Mesenchymal stem cell (in vitro differentiated cells and primary cell): ENCODE measurements around the gene MAP3K13.

ENCODE experiments used
- DNase-seq: peaks from one replicate; pipeline ENCODE4 v3.0.0-alpha.2; 2013
- H2AFZ ChIP-seq: one replicate; pipeline ENCODE4 v1.6.1; 2013; ENCODE audit warnings: low read depth, mild to moderate bottlenecking, control low read depth, inconsistent platforms, low read length, moderate library complexity
- H2AK5ac ChIP-seq: 2 replicates; pipeline ENCODE4 v1.6.1; 2013; ENCODE audit warnings: low read length, moderate library complexity, mild to moderate bottlenecking, inconsistent platforms; ENCODE audit not compliant: severe bottlenecking
- H2BK120ac ChIP-seq: one replicate; pipeline ENCODE4 v1.6.1; 2013; ENCODE audit warnings: low read depth, mild to moderate bottlenecking, inconsistent platforms, low read length, moderate library complexity
- H2BK12ac ChIP-seq, 2 experiments: one replicate each; pipeline ENCODE4 v1.6.1; 2013; ENCODE audit warnings: inconsistent platforms in 2 of 2, low read length in 2 of 2, mild to moderate bottlenecking in 2 of 2, moderate library complexity in 2 of 2, control low read depth in 1 of 2
- H2BK15ac ChIP-seq: one replicate; pipeline ENCODE4 v1.6.1; 2013; ENCODE audit warnings: mild to moderate bottlenecking, low read depth, inconsistent platforms; ENCODE audit not compliant: poor library complexity, severe bottlenecking
- H2BK5ac ChIP-seq: 2 replicates; pipeline ENCODE4 v1.6.1; 2013; ENCODE audit warnings: low read depth, mild to moderate bottlenecking, low read length, control low read depth, inconsistent platforms; ENCODE audit not compliant: poor library complexity, severe bottlenecking
- H3K14ac ChIP-seq, 2 experiments: one replicate each; pipeline ENCODE4 v1.6.1; 2013; ENCODE audit warnings: inconsistent platforms in 2 of 2, low read length in 2 of 2, control low read depth in 1 of 2, mild to moderate bottlenecking in 1 of 2, moderate library complexity in 1 of 2
- H3K18ac ChIP-seq, 2 experiments: one replicate each; pipeline ENCODE4 v1.6.1; 2013; ENCODE audit warnings: inconsistent platforms in 2 of 2, low read length in 2 of 2, control low read depth in 1 of 2, low read depth in 1 of 2, mild to moderate bottlenecking in 1 of 2
- H3K23ac ChIP-seq, 2 experiments: one replicate each; pipeline ENCODE4 v1.6.1; 2013; ENCODE audit warnings: inconsistent platforms in 2 of 2, low read length in 2 of 2, mild to moderate bottlenecking in 2 of 2, moderate library complexity in 2 of 2, control low read depth in 1 of 2
- H3K27ac ChIP-seq: 2 replicates; pipeline ENCODE4 v1.5.1; 2013; ENCODE audit warnings: mild to moderate bottlenecking, moderate library complexity, low read length, control low read depth, inconsistent platforms; ENCODE audit not compliant: poor library complexity, severe bottlenecking
- H3K27me3 ChIP-seq, 2 experiments: 2 replicates each; pipeline versions ENCODE4 v1.6.1 to v1.7.0; 2013; ENCODE audit warnings: low read length in 2 of 2, mild to moderate bottlenecking in 2 of 2, moderate library complexity in 2 of 2, control low read depth in 1 of 2, inconsistent platforms in 1 of 2; ENCODE audit not compliant: control insufficient read depth in 1 of 2, insufficient read depth in 1 of 2
- H3K36me3 ChIP-seq, 2 experiments: 2 replicates each; pipeline versions ENCODE4 v1.6.1 to v1.7.0; 2013; ENCODE audit warnings: low read length in 2 of 2, control low read depth in 1 of 2, inconsistent platforms in 1 of 2, low read depth in 1 of 2, mild to moderate bottlenecking in 1 of 2; ENCODE audit not compliant: insufficient read depth in 2 of 2, control insufficient read depth in 1 of 2
- H3K4ac ChIP-seq, 2 experiments: one replicate each; pipeline ENCODE4 v1.6.1; 2013; ENCODE audit warnings: inconsistent platforms in 2 of 2, low read length in 2 of 2, mild to moderate bottlenecking in 2 of 2, moderate library complexity in 2 of 2, control low read depth in 1 of 2, low read depth in 1 of 2
- H3K4me1 ChIP-seq: 2 replicates; pipeline ENCODE4 v1.6.1; 2013; ENCODE audit warnings: low read depth, low read length, control low read depth; ENCODE audit not compliant: control insufficient read depth, insufficient read depth
- H3K4me2 ChIP-seq: 2 replicates; pipeline ENCODE4 v1.6.1; 2013; ENCODE audit warnings: low read length, mild to moderate bottlenecking, inconsistent platforms; ENCODE audit not compliant: poor library complexity, severe bottlenecking
- H3K4me3 ChIP-seq, 2 experiments: 2 replicates each; pipeline versions ENCODE4 v1.5.1 to v1.7.0; 2013; ENCODE audit warnings: low read length in 2 of 2, mild to moderate bottlenecking in 2 of 2, control low read depth in 1 of 2, low read depth in 1 of 2; ENCODE audit not compliant: insufficient read depth in 1 of 2
- H3K79me1 ChIP-seq: replicated peaks from 2 replicates; pipeline ENCODE4 v1.6.1; 2013; ENCODE audit warnings: mild to moderate bottlenecking, control low read depth, low read length, inconsistent platforms; ENCODE audit not compliant: poor library complexity, severe bottlenecking
- H3K9ac ChIP-seq: 2 replicates; pipeline ENCODE4 v1.7.0; 2013; ENCODE audit warnings: mild to moderate bottlenecking, low read length, moderate library complexity
- H3K9me3 ChIP-seq: 2 replicates; pipeline ENCODE4 v1.7.0; 2013; ENCODE audit warnings: mild to moderate bottlenecking, low read length; ENCODE audit not compliant: control insufficient read depth
- H4K8ac ChIP-seq: one replicate; pipeline ENCODE4 v1.6.1; 2013; ENCODE audit warnings: inconsistent platforms, mild to moderate bottlenecking, low read length, moderate library complexity
- H4K91ac ChIP-seq: one replicate; pipeline ENCODE4 v1.6.1; 2013; ENCODE audit warnings: mild to moderate bottlenecking, low read length, inconsistent platforms
- WGBS: methylation state at CpG from one replicate; pipeline ENCODE4 v1.1.7; 2013; ENCODE audit warnings: mixed read lengths; 5-methylcytosine and 5-hydroxymethylcytosine counted together

Gene MAP3K13

GRCh38 chr3:185363662-185364203 lies 797 bp downstream of the MAP3K13 start:
- Histone ChIP-seq H2BK5ac (no peak overlapping the region), H3K79me1 (peaks cover 7% of the 10 kb centered on the region), H3K18ac (no peak overlapping the region), H2BK12ac (no peak overlapping the region), H3K14ac (no peak overlapping the region), H2AK5ac (no peak overlapping the region), H2AFZ (no peak overlapping the region), H4K8ac (no peak overlapping the region), H3K4me3 (peak overlapping the region; percentile 1 to 82), H3K27ac (peak overlapping the region; percentile 40), H3K9ac (peak overlapping the region; percentile 85), H3K23ac (no peak overlapping the region), H4K91ac (no peak overlapping the region), H3K27me3 (no peaks in the 10 kb centered on the region), H3K36me3 (no peaks in the 10 kb centered on the region), H2BK15ac (no peak overlapping the region), H2BK120ac (no peak overlapping the region), H3K4ac (no peak overlapping the region), H3K4me2 (peak overlapping the region; percentile 82), H3K4me1 (no peaks in the 10 kb centered on the region), H3K9me3 (no peaks in the 10 kb centered on the region)
- DNase-seq, result no peak
- 40% methylated on average over 5 of the region's 8 CpGs for WGBS

- H2BK15ac ChIP-seq, result no peak overlapping the region
- WGBS, result 69% methylated on average over 2 of the region's 3 CpGs
- H3K4me3 ChIP-seq, result no peak overlapping the region
Observed at GRCh38 chr3:185365291-185366073, 2.5 kb downstream of the MAP3K13 start.

GRCh38 chr3:185366074-185366335 lies 3.1 kb downstream of the MAP3K13 start:
- peaks cover 7% of the 10 kb centered on the region for H3K79me1 ChIP-seq
- no peak overlapping the region for H3K14ac ChIP-seq
- no peak overlapping the region for H3K27ac ChIP-seq
- no peak overlapping the region for H3K23ac ChIP-seq
- DNase-seq, result no peak
- H3K36me3 ChIP-seq, result no peaks in the 10 kb centered on the region
- H3K4me1 ChIP-seq, result no peaks in the 10 kb centered on the region
- no peak overlapping the region for H2BK5ac ChIP-seq
- no peak overlapping the region for H2BK120ac ChIP-seq
- H2AK5ac ChIP-seq, result no peak overlapping the region
- no peak overlapping the region for H4K8ac ChIP-seq
- no peak overlapping the region for H4K91ac ChIP-seq
- H3K27me3 ChIP-seq, result no peaks in the 10 kb centered on the region
- H3K18ac ChIP-seq, result no peak overlapping the region
- H3K4ac ChIP-seq, result no peak overlapping the region
- no peak overlapping the region for H2BK15ac ChIP-seq
- no peak overlapping the region for H2BK12ac ChIP-seq
- WGBS, result no CpG with 5 or more reads among the region's 1 CpG
- H3K4me2 ChIP-seq, result no peak overlapping the region
- H3K4me3 ChIP-seq, result no peak overlapping the region
- H2AFZ ChIP-seq, result no peak overlapping the region
- no peak overlapping the region for H3K9ac ChIP-seq
- no peaks in the 10 kb centered on the region for H3K9me3 ChIP-seq

More at GRCh38 chr3:185365291-185366073, 2.5 kb downstream of the MAP3K13 start:
- Histone ChIP-seq H3K9me3 (no peaks in the 10 kb centered on the region), H4K8ac (no peak overlapping the region), H2AFZ (no peak overlapping the region), H3K9ac (no peak overlapping the region), H3K27ac (no peak overlapping the region), H3K36me3 (no peaks in the 10 kb centered on the region), H3K23ac (no peak overlapping the region), H3K4me2 (no peak overlapping the region), H3K27me3 (no peaks in the 10 kb centered on the region), H3K18ac (no peak overlapping the region), H2BK12ac (no peak overlapping the region), H3K4ac (no peak overlapping the region), H3K4me1 (no peaks in the 10 kb centered on the region), H2AK5ac (no peak overlapping the region), H2BK120ac (no peak overlapping the region), H3K14ac (no peak overlapping the region), H4K91ac (no peak overlapping the region), H2BK5ac (no peak overlapping the region), H3K79me1 (peaks cover 7% of the 10 kb centered on the region)
- no peak for DNase-seq

GRCh38 chr3:185366913-185367312 lies 4.0 kb downstream of the MAP3K13 start:
- H2BK120ac ChIP-seq, result no peak overlapping the region
- no peak for DNase-seq
- H3K36me3 ChIP-seq, result no peaks in the 10 kb centered on the region
- no peak overlapping the region for H3K4ac ChIP-seq
- no peaks in the 10 kb centered on the region for H3K4me1 ChIP-seq
- no peak overlapping the region for H2BK5ac ChIP-seq
- H3K27me3 ChIP-seq, result no peaks in the 10 kb centered on the region
- no peak overlapping the region for H2BK12ac ChIP-seq
- no peak overlapping the region for H4K91ac ChIP-seq
- H3K23ac ChIP-seq, result no peak overlapping the region
- H3K4me2 ChIP-seq, result no peak overlapping the region
- no peak overlapping the region for H2AK5ac ChIP-seq
- H3K18ac ChIP-seq, result no peak overlapping the region
- H3K9ac ChIP-seq, result no peak overlapping the region
- H3K14ac ChIP-seq, result no peak overlapping the region
- H2BK15ac ChIP-seq, result no peak overlapping the region
- no peaks in the 10 kb centered on the region for H3K9me3 ChIP-seq
- H4K8ac ChIP-seq, result no peak overlapping the region
- peaks cover 7% of the 10 kb centered on the region for H3K79me1 ChIP-seq
- no peak overlapping the region for H3K27ac ChIP-seq
- H2AFZ ChIP-seq, result no peak overlapping the region
- no peak overlapping the region for H3K4me3 ChIP-seq
